Measurements from ENCODE around the gene CCDC200.
"Not testable (repeated sequence)": the region's sequence is repeated elsewhere in the genome, so short reads cannot be mapped to it uniquely, and the experiment has no call there.

CCDC200 gene

GRCh38 chr17:43228020-43228782, at the start of gene CCDC200:
TSS of gene CCDC200 (minus strand) at chr17:43228623. CDS start at chr17:43228554, 69 bp downstream.
- DNase-seq = not testable (repeated sequence)

- not testable (repeated sequence) for DNase-seq
These were observed 44.5 kb upstream of the CCDC200 start for GRCh38 chr17:43272914-43273313.

- DNase-seq = not testable (repeated sequence)
These were observed 44.1 kb upstream of the CCDC200 start for GRCh38 chr17:43272483-43272882.

GRCh38 chr17:43270552-43271504, 42.4 kb upstream of the CCDC200 start:
- not testable (repeated sequence) for DNase-seq

GRCh38 chr17:43246456-43246855, 18.0 kb upstream of the CCDC200 start:
- DNase-seq = not testable (repeated sequence)

- DNase-seq = not testable (repeated sequence)
These were observed 12.4 kb upstream of the CCDC200 start for GRCh38 chr17:43240596-43241352.

GRCh38 chr17:43239597-43239996, 11.2 kb upstream of the CCDC200 start:
- not testable (repeated sequence) for DNase-seq

GRCh38 chr17:43233877-43234276, 5.5 kb upstream of the CCDC200 start, which contains the start of gene RNU2-1:
TSS of gene RNU2-1 (minus strand) at chr17:43233977.
- DNase-seq = not testable (repeated sequence)

GRCh38 chr17:43233263-43233662, 4.8 kb upstream of the CCDC200 start:
- DNase-seq = not testable (repeated sequence)

- not testable (repeated sequence) for DNase-seq
These were observed 3.7 kb upstream of the CCDC200 start for GRCh38 chr17:43232021-43232699.

- DNase-seq = peak; percentile 12
These were observed 3.0 kb upstream of the CCDC200 start for GRCh38 chr17:43231205-43232020.

GRCh38 chr17:43226393-43226792, 2.0 kb downstream of the CCDC200 start:
- DNase-seq = no peak

- DNase-seq = peak; percentile 8
These were observed 4.2 kb downstream of the CCDC200 start for GRCh38 chr17:43224146-43224705.

- no peak for DNase-seq
These were observed 7.8 kb downstream of the CCDC200 start for GRCh38 chr17:43220511-43221125.

GRCh38 chr17:43219746-43220380, 8.6 kb downstream of the CCDC200 start:
- no peak for DNase-seq

GRCh38 chr17:43219001-43219400, 9.4 kb downstream of the CCDC200 start:
- DNase-seq = no peak

GRCh38 chr17:43217614-43218087, 10.8 kb downstream of the CCDC200 start:
- DNase-seq = no peak

GRCh38 chr17:43216762-43217613, 11.4 kb downstream of the CCDC200 start:
- DNase-seq = no peak

GRCh38 chr17:43216369-43216761, 12.1 kb downstream of the CCDC200 start:
- no peak for DNase-seq

All from femur (tissue), 1 donor.